ENCODE measurements around the gene NRAS.
A peak's percentile ranks its signal among the peaks of the same experiment; 100 is the strongest.

The NRAS gene

GRCh38 chr1:114723915-114724314 lies 7.3 kb upstream of the NRAS start:
- TF ChIP-seq, protein P1, sequence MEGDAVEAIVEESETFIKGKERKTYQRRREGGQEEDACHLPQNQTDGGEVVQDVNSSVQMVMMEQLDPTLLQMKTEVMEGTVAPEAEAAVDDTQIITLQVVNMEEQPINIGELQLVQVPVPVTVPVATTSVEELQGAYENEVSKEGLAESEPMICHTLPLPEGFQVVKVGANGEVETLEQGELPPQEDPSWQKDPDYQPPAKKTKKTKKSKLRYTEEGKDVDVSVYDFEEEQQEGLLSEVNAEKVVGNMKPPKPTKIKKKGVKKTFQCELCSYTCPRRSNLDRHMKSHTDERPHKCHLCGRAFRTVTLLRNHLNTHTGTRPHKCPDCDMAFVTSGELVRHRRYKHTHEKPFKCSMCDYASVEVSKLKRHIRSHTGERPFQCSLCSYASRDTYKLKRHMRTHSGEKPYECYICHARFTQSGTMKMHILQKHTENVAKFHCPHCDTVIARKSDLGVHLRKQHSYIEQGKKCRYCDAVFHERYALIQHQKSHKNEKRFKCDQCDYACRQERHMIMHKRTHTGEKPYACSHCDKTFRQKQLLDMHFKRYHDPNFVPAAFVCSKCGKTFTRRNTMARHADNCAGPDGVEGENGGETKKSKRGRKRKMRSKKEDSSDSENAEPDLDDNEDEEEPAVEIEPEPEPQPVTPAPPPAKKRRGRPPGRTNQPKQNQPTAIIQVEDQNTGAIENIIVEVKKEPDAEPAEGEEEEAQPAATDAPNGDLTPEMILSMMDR (IDR thresholded peaks at IDR 0.05; ENCODE audit: low read depth, low read length) = no peak
- no peak overlapping the region for H3K4me3 ChIP-seq (ENCODE audit: low read depth, low read length)

- H3K4me3 ChIP-seq (ENCODE audit: low read depth, low read length) = no peak overlapping the region
- TF ChIP-seq, protein P1 (IDR thresholded peaks at IDR 0.05; ENCODE audit: low read depth, low read length) = no peak
Observed at GRCh38 chr1:114723457-114723856, 6.9 kb upstream of the NRAS start.

- H3K4me3 ChIP-seq (ENCODE audit: low read depth, low read length) = no peak overlapping the region
- TF ChIP-seq, protein P1 (IDR thresholded peaks at IDR 0.05; ENCODE audit: low read depth, low read length) = no peak
Observed at GRCh38 chr1:114720492-114720891, 3.9 kb upstream of the NRAS start.

DNA sequence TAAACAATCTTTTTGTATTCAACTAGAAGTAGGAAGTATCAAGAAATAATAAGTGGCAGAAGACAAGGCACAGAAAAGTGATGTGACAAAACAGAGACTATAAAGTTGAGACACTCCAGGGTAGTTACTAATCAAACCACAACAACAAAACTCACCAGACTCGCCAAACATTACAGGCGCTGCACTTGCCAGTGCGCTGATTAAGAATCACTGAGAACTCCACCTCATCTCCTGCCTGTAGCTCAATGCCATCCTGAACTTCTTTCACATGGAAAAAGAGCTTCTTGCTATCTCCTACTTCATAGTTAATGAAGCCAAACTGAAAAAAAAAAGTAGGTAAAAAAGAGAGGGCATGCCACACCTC lies 2.8 kb upstream of the NRAS start:
- H3K4me3 ChIP-seq (ENCODE audit: low read depth, low read length) = no peak overlapping the region
- TF ChIP-seq, protein P1 (IDR thresholded peaks at IDR 0.05; ENCODE audit: low read depth, low read length) = no peak

DNA sequence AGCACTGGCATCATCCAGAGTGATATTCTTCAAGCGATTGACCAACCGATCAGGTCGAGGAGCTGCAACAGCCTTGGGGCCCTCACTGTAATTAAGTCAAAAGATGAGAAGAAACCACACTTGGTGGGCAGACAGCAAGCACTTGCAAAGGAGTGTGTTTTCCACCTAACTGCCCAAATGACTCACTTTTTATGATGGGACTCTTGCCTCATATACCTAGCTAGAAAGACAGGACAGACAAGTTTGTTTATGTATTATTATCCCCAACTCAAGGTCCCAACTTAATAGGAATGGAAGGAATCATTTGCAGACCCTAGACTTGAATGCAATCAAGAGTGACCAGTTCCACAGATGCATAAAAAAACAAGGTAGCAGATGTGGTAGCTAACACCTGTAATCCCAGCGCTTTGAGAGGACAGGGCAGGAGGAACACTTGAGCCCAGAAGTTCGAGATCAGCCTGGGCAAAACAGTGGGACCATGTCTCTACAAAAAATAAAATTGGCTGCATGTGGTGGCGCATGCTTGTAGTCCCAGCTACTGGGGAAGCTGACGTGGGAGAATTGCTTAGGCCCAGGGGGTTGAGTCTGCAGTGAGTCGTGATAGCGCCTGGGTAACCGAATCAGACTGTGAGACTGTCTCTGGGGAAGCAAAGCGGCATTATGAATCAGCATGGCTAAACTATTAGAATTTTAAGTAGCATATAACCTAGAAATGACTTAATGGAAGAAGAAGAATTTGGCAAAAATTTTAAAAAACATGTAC lies 2.3 kb upstream of the NRAS start:
- TF ChIP-seq, protein P1 (IDR thresholded peaks at IDR 0.05; ENCODE audit: low read depth, low read length) = no peak
- no peak overlapping the region for H3K4me3 ChIP-seq (ENCODE audit: low read depth, low read length)

- TF ChIP-seq, protein P1 (IDR thresholded peaks at IDR 0.05; ENCODE audit: low read depth, low read length) = no peak
- H3K4me3 ChIP-seq (ENCODE audit: low read depth, low read length) = peak overlapping the region; percentile 99
Observed at GRCh38 chr1:114715952-114716303, 643 bp downstream of the NRAS start.

GRCh38 chr1:114712977-114713376 lies 3.6 kb downstream of the NRAS start:
- no peak overlapping the region for H3K4me3 ChIP-seq (ENCODE audit: low read depth, low read length)
- TF ChIP-seq, protein P1 (IDR thresholded peaks at IDR 0.05; ENCODE audit: low read depth, low read length) = no peak

Measured in WI38 (cell line).